K562 (cell line): ENCODE data around the gene AKT1S1. TPM values are rescaled to one million over a fixed set of nuclear protein-coding genes. Genes with fewer than 3 reads are reported as not detected.

Experiments used
- ATF7 ChIP-seq: fragments of 450-650 bp; IDR thresholded peaks from 2 replicates; pipeline ENCODE4 v1.7.1; 2014; ENCODE audit warnings: mild to moderate bottlenecking, moderate library complexity
- CEBPB ChIP-seq: fragments of 450-650 bp; IDR thresholded peaks from 2 replicates; pipeline ENCODE4 v1.6.1; 2016; ENCODE audit warnings: missing genetic modification characterization, missing compliant biosample characterization
- HDAC8 ChIP-seq: fragments of 450-650 bp; IDR thresholded peaks from 2 replicates; pipeline ENCODE4 v1.6.1; 2016; ENCODE audit warnings: mild to moderate bottlenecking, missing genetic modification characterization, moderate library complexity, missing compliant biosample characterization
- HNRNPUL1 ChIP-seq: fragments of 200-400 bp; formaldehyde crosslinking; IDR thresholded peaks from 2 replicates; pipeline ENCODE4 v1.6.1; 2017; ENCODE audit warnings: low read length
- JUND ChIP-seq, 2 experiments: IDR thresholded peaks; 2 replicates in 1 of 2; 3 replicates in 1 of 2; pipeline ENCODE4 v1.6.1; 2011; ENCODE audit warnings: borderline replicate concordance in 2 of 2, low read depth in 2 of 2, low read length in 2 of 2, improper control_type of control experiment in 1 of 2, missing biosample characterization in 1 of 2, missing genetic modification characterization in 1 of 2, missing genetic modification reagents in 1 of 2
- KDM5B ChIP-seq: fragments of 200-600 bp; sonication (generic); IDR thresholded peaks from 2 replicates; pipeline ENCODE4 v1.6.1; 2012; ENCODE audit warnings: low read depth, mild to moderate bottlenecking, moderate library complexity, low read length, control low read depth, inconsistent platforms; ENCODE audit not compliant: insufficient replicate concordance
- NCOA4 ChIP-seq: fragments of 450-650 bp; IDR thresholded peaks from 2 replicates; pipeline ENCODE4 v1.6.1; 2018; ENCODE audit warnings: mild to moderate bottlenecking; ENCODE audit not compliant: partially characterized antibody
- SRSF1 ChIP-seq: fragments of 200-400 bp; formaldehyde crosslinking; IDR thresholded peaks from 2 replicates; pipeline ENCODE4 v1.6.1; 2017; ENCODE audit warnings: mild to moderate bottlenecking, low read depth, low read length, moderate library complexity
- TAL1 ChIP-seq: fragments of 450-650 bp; IDR thresholded peaks from 2 replicates; pipeline ENCODE4 v1.6.1; 2016; ENCODE audit warnings: mild to moderate bottlenecking
- ZBTB17 ChIP-seq: fragments of 450-650 bp; formaldehyde crosslinking; IDR thresholded peaks from 2 replicates; pipeline ENCODE4 v1.4.0; 2020; ENCODE audit warnings: mild to moderate bottlenecking
- ZC3H8 ChIP-seq: fragments of 450-650 bp; IDR thresholded peaks from 2 replicates; pipeline ENCODE4 v1.6.1; 2017
- ZNF12 ChIP-seq: sonication (generic); formaldehyde crosslinking; IDR thresholded peaks from 2 replicates; pipeline ENCODE4 v1.4.0; 2020; ENCODE audit warnings: mild to moderate bottlenecking, missing genetic modification reagents
- ZNF3 ChIP-seq: fragments of 250-450 bp; sonication (Bioruptor Pico); IDR thresholded peaks from 2 replicates; pipeline ENCODE4 v1.5.0; 2021; ENCODE audit warnings: mild to moderate bottlenecking, moderate library complexity
- ZNF324 ChIP-seq: fragments of 250-450 bp; sonication (Bioruptor Pico); IDR thresholded peaks from 2 replicates; pipeline ENCODE4 v1.4.0; 2020; ENCODE audit warnings: mild to moderate bottlenecking
- polyA plus RNA-seq, 8 experiments: library from polyadenylated mRNA; depleted of rRNA in 4 of 8; stranded (reverse) in 5 of 8; unstranded in 3 of 8; fragments of >200 nt; fragmentation: Nextera tagmentation in 2 of 8; fragmentation: Illumina TruSeq in 1 of 8; extraction: Ambion mirVana in 2 of 8; extraction: Trizol in 1 of 8; gene quantifications; 2 replicates each; pipeline versions ENCODE4 v1.2.1 to v1.2.3, GENCODE V29; 2011 to 2014; ENCODE audit warnings: inconsistent platforms in 1 of 8, missing spikeins in 1 of 8
- total RNA-seq, 7 experiments: library from RNA; depleted of rRNA in 6 of 7; stranded (reverse); fragments of >200 nt in 6 of 7; fragmentation: Illumina TruSeq in 2 of 7; extraction: Trizol in 2 of 7; gene quantifications; 2 replicates each; pipeline versions ENCODE4 v1.2.1 to v1.2.3, GENCODE V29; 2011 to 2021; ENCODE audit warnings: low replicate concordance in 1 of 7
- TF ChIP-seq, protein P1 (sequence below): fragments of 450-650 bp; IDR thresholded peaks from 2 replicates; pipeline ENCODE4 v1.6.1; 2017; ENCODE audit warnings: mild to moderate bottlenecking, moderate library complexity
- TF ChIP-seq, protein P2 (sequence below): fragments of 450-650 bp; conservative IDR thresholded peaks from 2 replicates; pipeline ENCODE4 v1.6.1; 2016; ENCODE audit warnings: missing genetic modification characterization, low read depth, mild to moderate bottlenecking, control low read depth, missing compliant biosample characterization
- TF ChIP-seq, protein P3 (sequence below): sonication (generic); formaldehyde crosslinking; IDR thresholded peaks from 2 replicates; pipeline ENCODE4 v1.8.1; 2022; ENCODE audit warnings: missing genetic modification reagents
- TF ChIP-seq, protein P4 (sequence below): sonication (generic); formaldehyde crosslinking; IDR thresholded peaks from 2 replicates; pipeline ENCODE4 v1.8.0; 2022; ENCODE audit warnings: mild to moderate bottlenecking, missing genetic modification reagents
- TF ChIP-seq, protein P5 (sequence below): fragments of 250-450 bp; sonication (Bioruptor Pico); IDR thresholded peaks from 2 replicates; pipeline ENCODE4 v1.5.0; 2020; ENCODE audit warnings: mild to moderate bottlenecking, borderline replicate concordance

The AKT1S1 gene
- total and polyA plus RNA-seq, 9 of the 15 experiments (the other 6 are each of a cell fraction or from before 2014, with no cell fraction given), result 1.2 to 50.3 (median 17.1) TPM

DNA sequence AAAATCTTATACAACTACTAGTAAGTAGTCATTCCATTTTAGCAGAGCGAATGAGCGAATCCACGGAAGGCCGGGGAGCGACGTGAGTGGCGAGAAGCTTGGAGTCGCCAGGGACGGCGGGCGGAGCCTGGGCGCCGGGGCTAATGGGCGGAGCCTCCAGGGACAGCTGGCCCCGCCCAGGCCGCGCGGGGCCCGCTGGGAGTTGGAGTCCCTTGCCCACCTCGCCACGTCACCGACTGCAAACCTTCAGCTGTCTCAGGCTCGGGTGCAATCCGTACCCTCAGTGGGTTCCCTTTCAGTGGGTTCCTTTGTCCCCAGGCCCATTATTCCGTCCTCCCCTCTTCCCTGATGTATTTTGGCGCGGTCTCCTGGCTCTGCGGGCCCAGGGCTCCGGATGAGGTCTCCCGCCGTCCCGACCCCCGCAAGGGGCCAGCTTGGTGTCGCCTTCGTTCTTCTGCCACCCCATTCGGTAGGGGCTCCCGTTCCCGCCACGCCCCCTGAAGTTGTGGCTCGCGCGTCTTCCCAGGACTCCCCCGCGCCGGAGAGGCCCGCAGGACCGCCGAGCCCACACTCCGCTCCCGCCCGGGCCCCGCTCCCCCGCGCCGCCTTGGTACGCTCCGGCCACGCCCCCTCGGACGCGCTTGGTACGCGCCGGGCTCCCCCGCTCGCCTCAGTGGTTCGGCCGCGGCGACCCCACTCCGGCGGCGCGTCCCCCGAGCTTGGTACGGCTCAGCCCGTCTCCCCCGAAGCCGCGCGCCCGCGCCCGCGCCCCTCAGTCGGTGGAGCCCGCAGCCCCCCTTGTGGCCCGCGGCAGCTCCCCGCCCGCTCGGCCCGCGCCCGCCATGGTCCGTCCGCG is 26.4 kb downstream of the AKT1S1 start, which contains the start of gene PTOV1 (continued):
- TF ChIP-seq, protein P1, sequence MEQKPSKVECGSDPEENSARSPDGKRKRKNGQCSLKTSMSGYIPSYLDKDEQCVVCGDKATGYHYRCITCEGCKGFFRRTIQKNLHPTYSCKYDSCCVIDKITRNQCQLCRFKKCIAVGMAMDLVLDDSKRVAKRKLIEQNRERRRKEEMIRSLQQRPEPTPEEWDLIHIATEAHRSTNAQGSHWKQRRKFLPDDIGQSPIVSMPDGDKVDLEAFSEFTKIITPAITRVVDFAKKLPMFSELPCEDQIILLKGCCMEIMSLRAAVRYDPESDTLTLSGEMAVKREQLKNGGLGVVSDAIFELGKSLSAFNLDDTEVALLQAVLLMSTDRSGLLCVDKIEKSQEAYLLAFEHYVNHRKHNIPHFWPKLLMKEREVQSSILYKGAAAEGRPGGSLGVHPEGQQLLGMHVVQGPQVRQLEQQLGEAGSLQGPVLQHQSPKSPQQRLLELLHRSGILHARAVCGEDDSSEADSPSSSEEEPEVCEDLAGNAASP, result no peak
- TF ChIP-seq ZBTB17 (CRISPR knock-in tag), result peak; percentile 73; the same call in 1 of the 2 replicates
- no peak for TF ChIP-seq ZNF3 (CRISPR knock-in tag)
- no peak for TF ChIP-seq HDAC8 (tag)
- peak; percentile 95 for TF ChIP-seq JUND (IDR thresholded peaks at IDR 0.05; ENCODE audit: borderline replicate concordance, low read depth, low read length)
- peak; percentile 15; the same call in 1 of the 3 replicates for TF ChIP-seq JUND (tag; IDR thresholded peaks at IDR 0.05; ENCODE audit: borderline replicate concordance, low read depth, low read length)
- no peak for TF ChIP-seq CEBPB (tag)
- TF ChIP-seq TAL1, result no peak
- TF ChIP-seq ZNF324 (CRISPR knock-in tag), result no peak
- TF ChIP-seq, protein P2, sequence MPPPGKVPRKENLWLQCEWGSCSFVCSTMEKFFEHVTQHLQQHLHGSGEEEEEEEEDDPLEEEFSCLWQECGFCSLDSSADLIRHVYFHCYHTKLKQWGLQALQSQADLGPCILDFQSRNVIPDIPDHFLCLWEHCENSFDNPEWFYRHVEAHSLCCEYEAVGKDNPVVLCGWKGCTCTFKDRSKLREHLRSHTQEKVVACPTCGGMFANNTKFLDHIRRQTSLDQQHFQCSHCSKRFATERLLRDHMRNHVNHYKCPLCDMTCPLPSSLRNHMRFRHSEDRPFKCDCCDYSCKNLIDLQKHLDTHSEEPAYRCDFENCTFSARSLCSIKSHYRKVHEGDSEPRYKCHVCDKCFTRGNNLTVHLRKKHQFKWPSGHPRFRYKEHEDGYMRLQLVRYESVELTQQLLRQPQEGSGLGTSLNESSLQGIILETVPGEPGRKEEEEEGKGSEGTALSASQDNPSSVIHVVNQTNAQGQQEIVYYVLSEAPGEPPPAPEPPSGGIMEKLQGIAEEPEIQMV (tag), result no peak
- TF ChIP-seq, protein P3, sequence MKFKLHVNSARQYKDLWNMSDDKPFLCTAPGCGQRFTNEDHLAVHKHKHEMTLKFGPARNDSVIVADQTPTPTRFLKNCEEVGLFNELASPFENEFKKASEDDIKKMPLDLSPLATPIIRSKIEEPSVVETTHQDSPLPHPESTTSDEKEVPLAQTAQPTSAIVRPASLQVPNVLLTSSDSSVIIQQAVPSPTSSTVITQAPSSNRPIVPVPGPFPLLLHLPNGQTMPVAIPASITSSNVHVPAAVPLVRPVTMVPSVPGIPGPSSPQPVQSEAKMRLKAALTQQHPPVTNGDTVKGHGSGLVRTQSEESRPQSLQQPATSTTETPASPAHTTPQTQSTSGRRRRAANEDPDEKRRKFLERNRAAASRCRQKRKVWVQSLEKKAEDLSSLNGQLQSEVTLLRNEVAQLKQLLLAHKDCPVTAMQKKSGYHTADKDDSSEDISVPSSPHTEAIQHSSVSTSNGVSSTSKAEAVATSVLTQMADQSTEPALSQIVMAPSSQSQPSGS (CRISPR knock-in tag), result peak; percentile 55; the same call in 1 of the 2 replicates
- TF ChIP-seq KDM5B, result peak; percentile 62
- TF ChIP-seq SRSF1, result no peak
- no peak for TF ChIP-seq HNRNPUL1
- no peak; the same call in 1 of the 2 replicates for TF ChIP-seq ZNF12 (CRISPR knock-in tag)
- peak; percentile 99 for TF ChIP-seq ATF7
- TF ChIP-seq, protein P4, sequence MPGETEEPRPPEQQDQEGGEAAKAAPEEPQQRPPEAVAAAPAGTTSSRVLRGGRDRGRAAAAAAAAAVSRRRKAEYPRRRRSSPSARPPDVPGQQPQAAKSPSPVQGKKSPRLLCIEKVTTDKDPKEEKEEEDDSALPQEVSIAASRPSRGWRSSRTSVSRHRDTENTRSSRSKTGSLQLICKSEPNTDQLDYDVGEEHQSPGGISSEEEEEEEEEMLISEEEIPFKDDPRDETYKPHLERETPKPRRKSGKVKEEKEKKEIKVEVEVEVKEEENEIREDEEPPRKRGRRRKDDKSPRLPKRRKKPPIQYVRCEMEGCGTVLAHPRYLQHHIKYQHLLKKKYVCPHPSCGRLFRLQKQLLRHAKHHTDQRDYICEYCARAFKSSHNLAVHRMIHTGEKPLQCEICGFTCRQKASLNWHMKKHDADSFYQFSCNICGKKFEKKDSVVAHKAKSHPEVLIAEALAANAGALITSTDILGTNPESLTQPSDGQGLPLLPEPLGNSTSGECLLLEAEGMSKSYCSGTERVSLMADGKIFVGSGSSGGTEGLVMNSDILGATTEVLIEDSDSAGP (CRISPR knock-in tag), result no peak
- no peak for TF ChIP-seq NCOA4
- TF ChIP-seq, protein P5, sequence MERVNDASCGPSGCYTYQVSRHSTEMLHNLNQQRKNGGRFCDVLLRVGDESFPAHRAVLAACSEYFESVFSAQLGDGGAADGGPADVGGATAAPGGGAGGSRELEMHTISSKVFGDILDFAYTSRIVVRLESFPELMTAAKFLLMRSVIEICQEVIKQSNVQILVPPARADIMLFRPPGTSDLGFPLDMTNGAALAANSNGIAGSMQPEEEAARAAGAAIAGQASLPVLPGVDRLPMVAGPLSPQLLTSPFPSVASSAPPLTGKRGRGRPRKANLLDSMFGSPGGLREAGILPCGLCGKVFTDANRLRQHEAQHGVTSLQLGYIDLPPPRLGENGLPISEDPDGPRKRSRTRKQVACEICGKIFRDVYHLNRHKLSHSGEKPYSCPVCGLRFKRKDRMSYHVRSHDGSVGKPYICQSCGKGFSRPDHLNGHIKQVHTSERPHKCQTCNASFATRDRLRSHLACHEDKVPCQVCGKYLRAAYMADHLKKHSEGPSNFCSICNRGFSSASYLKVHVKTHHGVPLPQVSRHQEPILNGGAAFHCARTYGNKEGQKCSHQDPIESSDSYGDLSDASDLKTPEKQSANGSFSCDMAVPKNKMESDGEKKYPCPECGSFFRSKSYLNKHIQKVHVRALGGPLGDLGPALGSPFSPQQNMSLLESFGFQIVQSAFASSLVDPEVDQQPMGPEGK (CRISPR knock-in tag), result no peak
- TF ChIP-seq ZC3H8, result no peak
